Astrocyte of the cerebellum (primary cell): Measurements from ENCODE around the gene GTF2IRD1.

ENCODE experiments used
- DNase-seq: peaks from one replicate; pipeline ENCODE4 v3.0.0-alpha.2; 2011; ENCODE audit warnings: low read depth
- H3K4me3 ChIP-seq: 2 replicates; pipeline ENCODE4 v1.5.1; 2011; ENCODE audit warnings: mild to moderate bottlenecking, low read depth, low read length, moderate library complexity
- in situ Hi-C: cut with HindIII; loops from 2 replicates; pipeline ENCODE4 v1.10.0; 2017; ENCODE audit warnings: low sequenced_read_pairs
- TF ChIP-seq, protein P1 (sequence below): IDR thresholded peaks from 2 replicates; pipeline ENCODE4 v1.5.1; 2012; ENCODE audit warnings: low read length, low read depth, moderate library complexity, mild to moderate bottlenecking; ENCODE audit errors: missing control alignments

Gene GTF2IRD1

DNA sequence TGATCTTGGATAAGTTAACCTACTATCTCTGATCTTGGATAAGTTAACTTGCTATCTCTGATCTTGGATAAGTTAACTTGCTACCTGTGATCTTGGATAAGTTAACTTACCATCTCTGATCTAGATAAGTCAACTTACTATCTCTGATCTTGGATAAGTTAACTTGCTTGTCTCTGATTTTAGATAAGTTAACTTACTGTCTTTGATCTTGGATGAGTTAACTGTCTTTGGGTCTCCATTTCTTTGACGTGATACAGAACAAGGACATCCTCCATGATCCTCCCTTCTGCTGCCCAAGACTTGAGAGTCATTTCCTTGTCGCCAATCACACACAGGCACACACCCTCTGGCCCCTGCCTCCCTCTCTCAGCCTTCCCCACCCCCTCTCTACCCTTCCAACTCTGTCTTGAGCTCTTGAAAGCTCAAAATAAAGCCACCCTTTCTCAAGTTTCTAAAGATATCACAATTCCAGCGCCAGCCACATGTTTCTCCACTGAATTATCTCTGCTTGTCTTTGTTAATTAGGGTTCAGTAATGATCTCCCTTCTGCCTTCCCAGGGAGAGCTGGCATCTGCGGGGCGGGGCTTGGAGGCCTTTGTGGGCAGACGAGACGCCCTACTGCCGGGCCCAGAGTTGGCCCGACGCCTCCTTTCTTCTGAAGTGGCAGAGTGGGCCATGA, 118.7 kb downstream of the GTF2IRD1 start:
- in situ Hi-C loops = no loop called here
- TF ChIP-seq, protein P1, sequence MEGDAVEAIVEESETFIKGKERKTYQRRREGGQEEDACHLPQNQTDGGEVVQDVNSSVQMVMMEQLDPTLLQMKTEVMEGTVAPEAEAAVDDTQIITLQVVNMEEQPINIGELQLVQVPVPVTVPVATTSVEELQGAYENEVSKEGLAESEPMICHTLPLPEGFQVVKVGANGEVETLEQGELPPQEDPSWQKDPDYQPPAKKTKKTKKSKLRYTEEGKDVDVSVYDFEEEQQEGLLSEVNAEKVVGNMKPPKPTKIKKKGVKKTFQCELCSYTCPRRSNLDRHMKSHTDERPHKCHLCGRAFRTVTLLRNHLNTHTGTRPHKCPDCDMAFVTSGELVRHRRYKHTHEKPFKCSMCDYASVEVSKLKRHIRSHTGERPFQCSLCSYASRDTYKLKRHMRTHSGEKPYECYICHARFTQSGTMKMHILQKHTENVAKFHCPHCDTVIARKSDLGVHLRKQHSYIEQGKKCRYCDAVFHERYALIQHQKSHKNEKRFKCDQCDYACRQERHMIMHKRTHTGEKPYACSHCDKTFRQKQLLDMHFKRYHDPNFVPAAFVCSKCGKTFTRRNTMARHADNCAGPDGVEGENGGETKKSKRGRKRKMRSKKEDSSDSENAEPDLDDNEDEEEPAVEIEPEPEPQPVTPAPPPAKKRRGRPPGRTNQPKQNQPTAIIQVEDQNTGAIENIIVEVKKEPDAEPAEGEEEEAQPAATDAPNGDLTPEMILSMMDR = no peak
- H3K4me3 ChIP-seq = no peak overlapping the region
- no peak for DNase-seq

DNA sequence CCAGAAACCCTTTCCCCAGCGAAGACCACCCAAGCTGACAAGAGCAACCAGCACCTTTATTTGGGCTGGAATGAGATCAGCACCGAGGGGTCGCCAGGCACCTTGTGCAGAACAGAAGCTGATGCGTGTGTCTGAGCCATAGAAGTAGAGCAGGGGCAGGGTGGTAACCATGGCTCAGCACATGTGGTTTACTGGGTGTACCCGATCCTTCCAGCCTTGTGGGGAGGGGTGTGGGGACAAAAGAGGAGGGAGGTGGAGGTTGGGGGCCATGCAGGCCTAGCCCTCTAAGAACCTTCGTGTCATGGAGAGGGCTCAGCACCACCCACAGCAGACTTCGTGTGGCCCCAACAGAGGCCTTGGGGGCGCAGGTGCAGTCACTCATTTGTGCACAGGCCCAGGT, 119.8 kb downstream of the GTF2IRD1 start:
- TF ChIP-seq, protein P1 = no peak
- in situ Hi-C loops = no loop called here
- no peak for DNase-seq
- no peak overlapping the region for H3K4me3 ChIP-seq

DNA sequence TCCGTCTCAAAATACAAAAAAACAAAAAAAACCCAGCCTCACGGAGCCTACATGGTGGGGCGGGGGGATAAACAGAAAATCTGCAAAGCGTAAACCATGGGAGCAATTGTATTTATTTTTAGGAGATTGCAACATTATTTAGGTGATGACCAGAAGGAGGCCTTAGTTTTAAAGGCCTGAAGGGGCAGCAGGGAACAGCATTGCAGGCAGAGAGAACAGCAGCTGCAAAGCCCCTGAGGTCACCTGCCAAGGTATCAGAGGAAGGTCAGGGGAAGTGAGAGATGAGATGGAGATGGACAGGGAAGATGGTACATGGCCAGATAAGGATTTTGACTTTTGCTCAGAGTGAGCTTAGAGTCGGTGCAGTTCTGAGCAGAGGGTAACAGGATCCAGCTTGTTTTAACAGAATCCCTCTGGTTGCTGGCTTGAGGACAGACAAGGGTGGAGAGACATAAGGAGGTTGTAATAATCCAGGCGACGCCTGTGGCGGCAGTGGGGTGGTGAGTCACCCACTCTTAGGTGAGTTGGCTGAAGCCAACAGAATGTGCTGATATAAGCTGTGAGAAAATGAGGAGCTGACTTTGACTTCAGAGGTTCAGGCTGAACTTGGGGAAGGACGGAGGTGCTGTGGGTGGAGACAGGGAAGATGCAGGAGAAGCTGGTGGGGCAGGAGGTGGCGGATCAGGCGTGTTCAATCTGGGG, 121.5 kb downstream of the GTF2IRD1 start:
- peak; percentile 55 for DNase-seq
- in situ Hi-C loops = no loop called here
- TF ChIP-seq, protein P1 = no peak
- no peak overlapping the region for H3K4me3 ChIP-seq

DNA sequence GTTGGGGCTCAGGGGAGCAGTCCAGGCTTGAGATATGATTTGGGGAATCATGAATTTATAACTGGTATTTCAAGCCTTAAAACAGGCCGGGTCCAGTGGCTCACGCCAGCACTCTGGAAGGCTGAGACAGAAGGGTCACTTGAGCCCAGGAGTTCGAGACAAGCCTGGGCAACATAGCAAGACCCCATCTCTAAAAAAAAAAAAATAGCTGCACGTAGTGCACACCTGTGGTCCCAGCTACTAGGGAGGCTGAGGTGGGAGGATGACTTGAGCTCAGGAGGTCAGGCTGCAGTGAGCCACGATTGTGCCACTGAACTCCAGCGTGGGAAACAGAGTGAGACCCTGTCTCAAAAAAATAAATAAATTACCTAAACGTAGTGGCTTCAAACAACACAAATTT, 122.1 kb downstream of the GTF2IRD1 start:
- DNase-seq = no peak
- no peak overlapping the region for H3K4me3 ChIP-seq
- TF ChIP-seq, protein P1 = no peak
- in situ Hi-C loops = no loop called here

DNA sequence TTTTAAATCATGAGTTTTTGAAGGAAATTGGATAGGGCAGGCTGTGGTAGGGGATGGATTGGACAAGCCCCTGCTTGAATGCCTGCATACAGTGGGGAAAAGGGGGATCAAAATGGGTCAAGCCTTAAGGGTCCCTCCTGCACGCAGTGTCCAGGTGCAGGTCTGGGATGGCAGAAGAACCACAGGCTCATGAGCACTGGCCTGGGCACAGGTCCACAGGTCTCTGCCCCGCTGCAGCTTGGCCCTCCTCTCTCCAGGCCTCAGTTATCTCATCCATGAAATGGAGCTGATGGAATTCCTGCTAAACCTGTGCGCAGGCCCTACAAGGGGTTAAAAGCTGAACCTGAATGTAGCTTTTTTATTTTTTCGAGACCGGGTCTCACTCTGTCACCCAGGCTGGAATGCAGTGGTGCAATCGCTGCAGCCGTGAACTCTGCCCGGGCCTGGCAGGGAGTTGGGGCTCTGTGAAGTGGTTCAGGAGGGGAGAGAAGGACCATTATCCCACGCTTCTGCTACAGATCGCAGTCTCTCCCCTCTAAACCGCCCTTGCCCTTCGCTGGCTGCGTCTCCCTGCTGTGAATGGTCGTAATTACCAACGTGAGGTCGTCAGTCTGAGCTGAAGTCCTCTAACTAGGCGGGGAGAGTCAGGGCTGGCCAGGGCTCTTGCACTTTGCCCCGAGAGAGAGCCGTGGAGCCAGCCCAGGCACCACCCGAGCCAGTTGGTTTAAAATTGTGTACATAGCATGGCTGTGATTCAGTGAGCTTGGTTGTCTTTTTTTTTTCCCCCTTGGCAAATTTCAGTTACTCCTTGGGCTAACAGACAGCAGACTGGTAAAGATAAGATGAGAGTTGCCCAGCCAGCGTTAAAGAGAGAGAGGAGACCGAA, 126.3 kb downstream of the GTF2IRD1 start:
- H3K4me3 ChIP-seq = no peak overlapping the region
- TF ChIP-seq, protein P1 = no peak
- in situ Hi-C loops = loop anchor here (5.0 kb wide), 1 partner anchor 163 kb away; no protein-coding TSS in a partner anchor
- DNase-seq = no peak

DNA sequence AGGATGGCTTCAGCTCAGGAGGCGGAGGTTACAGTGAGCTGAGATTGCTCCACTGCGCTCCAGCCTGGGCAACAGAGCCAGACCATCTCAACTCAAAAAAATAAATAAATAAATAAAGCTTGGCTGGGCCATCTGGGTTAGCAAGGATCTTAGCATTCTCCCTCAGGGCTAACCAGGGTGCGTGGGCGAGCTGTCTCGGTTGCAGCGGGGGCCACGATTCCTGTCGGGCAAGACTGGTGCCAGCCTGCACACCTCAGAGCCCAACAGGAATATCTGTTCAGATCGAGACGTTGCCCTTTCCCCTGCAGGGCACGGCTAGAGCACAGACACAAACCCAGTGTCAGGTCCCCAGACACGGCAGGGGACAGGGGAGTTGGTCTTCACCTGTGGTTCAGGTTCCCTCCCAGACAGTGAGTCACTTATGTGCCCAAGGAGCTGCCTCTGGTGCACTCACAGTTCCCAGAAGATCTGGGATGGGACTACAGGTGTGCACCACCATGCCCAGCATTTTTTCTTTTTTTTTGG, 128.3 kb downstream of the GTF2IRD1 start:
- H3K4me3 ChIP-seq = no peak overlapping the region
- no peak for DNase-seq
- in situ Hi-C loops = loop anchor here (5.0 kb wide), 1 partner anchor 165 kb away; no protein-coding TSS in a partner anchor
- TF ChIP-seq, protein P1 = no peak
